ENCODE measurements around the gene RAB11A. TPM values are rescaled to one million over a fixed set of nuclear protein-coding genes. Genes with fewer than 3 reads are reported as not detected.

RAB11A gene
- total and polyA plus RNA-seq, 9 of the 15 experiments (the other 6 are each of a cell fraction or from before 2014, with no cell fraction given): 129 to 369 (median 245) TPM

DNA sequence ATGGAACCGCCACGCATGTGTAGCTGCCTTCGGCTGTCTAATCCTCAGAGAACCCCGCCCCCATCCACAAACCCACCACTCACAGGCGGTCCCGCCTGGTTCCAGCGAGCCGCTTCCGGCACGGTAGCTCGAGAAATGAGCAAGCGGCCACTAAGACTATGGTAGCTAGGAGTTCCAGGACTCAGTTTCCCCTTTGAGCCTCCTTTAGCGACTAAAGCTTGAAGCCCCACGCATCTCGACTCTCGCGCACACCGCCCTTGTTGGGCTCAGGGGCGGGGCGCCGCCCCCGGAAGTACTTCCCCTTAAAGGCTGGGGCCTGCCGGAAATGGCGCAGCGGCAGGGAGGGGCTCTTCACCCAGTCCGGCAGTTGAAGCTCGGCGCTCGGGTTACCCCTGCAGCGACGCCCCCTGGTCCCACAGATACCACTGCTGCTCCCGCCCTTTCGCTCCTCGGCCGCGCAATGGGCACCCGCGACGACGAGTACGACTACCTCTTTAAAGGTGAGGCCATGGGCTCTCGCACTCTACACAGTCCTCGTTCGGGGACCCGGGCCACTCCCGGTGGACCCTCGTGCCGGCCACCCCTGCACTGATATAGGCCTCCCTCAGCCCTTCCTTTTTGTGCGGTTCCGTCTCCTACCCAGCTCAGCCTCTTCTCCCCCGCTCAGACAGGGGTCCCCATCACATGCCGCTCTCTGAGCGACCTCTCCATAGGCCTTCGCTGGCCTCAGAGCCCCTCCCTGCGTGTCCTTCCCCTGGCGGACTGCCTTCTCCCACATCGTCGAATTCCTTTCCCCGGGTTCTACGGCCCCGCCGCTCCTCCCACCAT, at the start of gene RAB11A (continued):
- TF ChIP-seq, protein P1, sequence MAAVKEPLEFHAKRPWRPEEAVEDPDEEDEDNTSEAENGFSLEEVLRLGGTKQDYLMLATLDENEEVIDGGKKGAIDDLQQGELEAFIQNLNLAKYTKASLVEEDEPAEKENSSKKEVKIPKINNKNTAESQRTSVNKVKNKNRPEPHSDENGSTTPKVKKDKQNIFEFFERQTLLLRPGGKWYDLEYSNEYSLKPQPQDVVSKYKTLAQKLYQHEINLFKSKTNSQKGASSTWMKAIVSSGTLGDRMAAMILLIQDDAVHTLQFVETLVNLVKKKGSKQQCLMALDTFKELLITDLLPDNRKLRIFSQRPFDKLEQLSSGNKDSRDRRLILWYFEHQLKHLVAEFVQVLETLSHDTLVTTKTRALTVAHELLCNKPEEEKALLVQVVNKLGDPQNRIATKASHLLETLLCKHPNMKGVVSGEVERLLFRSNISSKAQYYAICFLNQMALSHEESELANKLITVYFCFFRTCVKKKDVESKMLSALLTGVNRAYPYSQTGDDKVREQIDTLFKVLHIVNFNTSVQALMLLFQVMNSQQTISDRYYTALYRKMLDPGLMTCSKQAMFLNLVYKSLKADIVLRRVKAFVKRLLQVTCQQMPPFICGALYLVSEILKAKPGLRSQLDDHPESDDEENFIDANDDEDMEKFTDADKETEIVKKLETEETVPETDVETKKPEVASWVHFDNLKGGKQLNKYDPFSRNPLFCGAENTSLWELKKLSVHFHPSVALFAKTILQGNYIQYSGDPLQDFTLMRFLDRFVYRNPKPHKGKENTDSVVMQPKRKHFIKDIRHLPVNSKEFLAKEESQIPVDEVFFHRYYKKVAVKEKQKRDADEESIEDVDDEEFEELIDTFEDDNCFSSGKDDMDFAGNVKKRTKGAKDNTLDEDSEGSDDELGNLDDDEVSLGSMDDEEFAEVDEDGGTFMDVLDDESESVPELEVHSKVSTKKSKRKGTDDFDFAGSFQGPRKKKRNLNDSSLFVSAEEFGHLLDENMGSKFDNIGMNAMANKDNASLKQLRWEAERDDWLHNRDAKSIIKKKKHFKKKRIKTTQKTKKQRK (IDR thresholded peaks at IDR 0.05; ENCODE audit: borderline replicate concordance, low read depth, low read length): no peak
- TF ChIP-seq CUX1 (CRISPR knock-in tag; IDR thresholded peaks at IDR 0.05): no peak
- peak; percentile 79 for TF ChIP-seq BDP1 (IDR thresholded peaks at IDR 0.05; ENCODE audit: insufficient read depth, insufficient read length)
- no peak for TF ChIP-seq RBM17 (IDR thresholded peaks at IDR 0.05; ENCODE audit: borderline replicate concordance, low read depth, low read length)
- TF ChIP-seq SAFB (IDR thresholded peaks at IDR 0.05; ENCODE audit: borderline replicate concordance, low read depth, low read length): no peak
- no peak for TF ChIP-seq CBX2 (IDR thresholded peaks at IDR 0.05; ENCODE audit: insufficient read depth, low read length, poor library complexity, severe bottlenecking)
- TF ChIP-seq MAFK (IDR thresholded peaks at IDR 0.05; ENCODE audit: low read length): no peak; the same call in none of the 2 replicates
- TF ChIP-seq CAMTA2 (CRISPR knock-in tag; conservative IDR thresholded peaks at IDR 0.05): no peak
- TF ChIP-seq, protein P2, sequence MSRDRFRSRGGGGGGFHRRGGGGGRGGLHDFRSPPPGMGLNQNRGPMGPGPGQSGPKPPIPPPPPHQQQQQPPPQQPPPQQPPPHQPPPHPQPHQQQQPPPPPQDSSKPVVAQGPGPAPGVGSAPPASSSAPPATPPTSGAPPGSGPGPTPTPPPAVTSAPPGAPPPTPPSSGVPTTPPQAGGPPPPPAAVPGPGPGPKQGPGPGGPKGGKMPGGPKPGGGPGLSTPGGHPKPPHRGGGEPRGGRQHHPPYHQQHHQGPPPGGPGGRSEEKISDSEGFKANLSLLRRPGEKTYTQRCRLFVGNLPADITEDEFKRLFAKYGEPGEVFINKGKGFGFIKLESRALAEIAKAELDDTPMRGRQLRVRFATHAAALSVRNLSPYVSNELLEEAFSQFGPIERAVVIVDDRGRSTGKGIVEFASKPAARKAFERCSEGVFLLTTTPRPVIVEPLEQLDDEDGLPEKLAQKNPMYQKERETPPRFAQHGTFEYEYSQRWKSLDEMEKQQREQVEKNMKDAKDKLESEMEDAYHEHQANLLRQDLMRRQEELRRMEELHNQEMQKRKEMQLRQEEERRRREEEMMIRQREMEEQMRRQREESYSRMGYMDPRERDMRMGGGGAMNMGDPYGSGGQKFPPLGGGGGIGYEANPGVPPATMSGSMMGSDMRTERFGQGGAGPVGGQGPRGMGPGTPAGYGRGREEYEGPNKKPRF (IDR thresholded peaks at IDR 0.05; ENCODE audit: low read depth, low read length): no peak
- TF ChIP-seq THAP12 (CRISPR knock-in tag; IDR thresholded peaks at IDR 0.05): peak; percentile 31; the same call in 1 of the 2 replicates
- no peak for TF ChIP-seq NCOA4 (IDR thresholded peaks at IDR 0.05; ENCODE audit: partially characterized antibody)
- peak; percentile 70 for TF ChIP-seq RNF2 (IDR thresholded peaks at IDR 0.05)

Measured in K562 (cell line).